Fibroblast of lung (primary cell): ENCODE data around the gene DDAH1.

Experiments used
- CTCF ChIP-seq, 2 donors: IDR thresholded peaks in 1 of 2; conservative IDR thresholded peaks in 1 of 2; 1 replicate in 1 of 2; 2 replicates in 1 of 2; pipeline ENCODE4 v1.5.1; 2011 to 2012; ENCODE audit warnings: low read length in 2 of 2, control low read depth in 1 of 2, inconsistent platforms in 1 of 2, low read depth in 1 of 2, mild to moderate bottlenecking in 1 of 2
- EZH2 ChIP-seq: IDR thresholded peaks from 2 replicates; pipeline ENCODE4 v1.5.1; 2012; ENCODE audit warnings: low read length, control low read depth, mild to moderate bottlenecking; ENCODE audit errors: missing control alignments

DNA sequence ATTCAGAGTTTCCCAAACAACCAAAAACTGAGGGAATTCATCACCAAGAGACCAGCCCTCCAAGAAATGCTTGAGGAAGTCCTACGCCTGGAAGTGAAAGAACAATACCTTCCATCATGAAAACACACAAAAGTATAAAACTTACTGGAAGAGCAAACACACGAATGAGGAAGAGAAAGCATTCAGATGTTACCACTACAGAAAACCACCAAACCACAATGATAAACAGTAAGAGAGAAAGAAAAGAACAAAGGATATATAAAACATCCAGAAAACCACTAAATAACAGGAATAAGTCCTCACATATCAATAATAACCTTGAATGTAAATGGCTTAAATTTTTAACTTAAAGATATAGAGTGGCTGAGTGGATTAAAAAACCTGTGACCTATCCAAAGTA lies 130.0 kb downstream of the DDAH1 start:
- TF ChIP-seq CTCF (conservative IDR thresholded peaks at IDR 0.05 in 1 of 2, IDR thresholded peaks at IDR 0.05 in 1 of 2; ENCODE audit: low read depth in 1 of 2, low read length in 2 of 2) (no peak), EZH2 (no peak)
